GM18867 (cell line): ENCODE measurements around the gene LMTK3.
A peak's percentile ranks its signal among the peaks of the same experiment; 100 is the strongest.

Experiments used
- ATAC-seq: cut with Tn5 transposase; IDR thresholded peaks from one replicate; pipeline ENCODE4 v1.9.1; 2021; ENCODE audit warnings: mild to moderate bottlenecking, moderate library complexity; ENCODE audit not compliant: unreplicated experiment

LMTK3 gene

DNA sequence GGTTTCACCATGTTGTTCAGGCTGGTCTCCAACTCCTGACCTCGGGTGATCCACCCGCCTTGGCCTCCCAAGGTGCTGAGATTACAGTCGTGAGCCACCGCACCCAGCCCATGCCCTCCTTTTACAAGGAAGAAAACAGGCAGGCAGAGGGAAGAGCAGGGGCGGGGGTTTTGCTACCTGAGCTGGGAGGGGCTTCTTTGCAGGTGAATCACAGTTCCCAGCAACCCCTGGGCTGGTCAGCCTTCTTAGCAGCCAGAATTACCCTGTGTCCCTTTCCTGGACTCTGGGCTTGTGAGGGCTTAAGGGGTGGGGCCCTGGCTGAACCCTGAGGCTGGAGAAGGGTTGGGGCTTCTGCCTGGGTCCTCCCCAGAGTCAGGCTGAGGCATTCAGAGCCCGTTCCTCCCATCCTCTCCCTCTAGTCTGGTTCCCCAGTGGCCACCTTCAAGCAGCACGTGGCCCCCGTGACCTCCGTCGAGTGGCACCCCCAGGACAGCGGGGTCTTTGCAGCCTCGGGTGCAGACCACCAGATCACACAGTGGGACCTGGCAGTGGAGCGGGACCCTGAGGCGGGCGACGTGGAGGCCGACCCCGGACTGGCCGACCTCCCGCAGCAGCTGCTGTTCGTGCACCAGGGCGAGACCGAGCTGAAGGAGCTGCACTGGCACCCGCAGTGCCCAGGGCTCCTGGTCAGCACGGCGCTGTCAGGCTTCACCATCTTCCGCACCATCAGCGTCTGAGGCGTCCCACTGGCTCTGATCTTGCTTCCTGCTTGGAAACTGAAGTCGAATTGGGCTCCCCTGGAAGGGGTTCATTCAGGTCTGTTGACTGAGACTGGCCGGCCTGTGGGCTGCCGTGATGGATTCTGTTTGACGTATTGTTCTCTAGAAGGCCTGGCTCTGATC is 59.1 kb downstream of the LMTK3 start:
- no peak for ATAC-seq

DNA sequence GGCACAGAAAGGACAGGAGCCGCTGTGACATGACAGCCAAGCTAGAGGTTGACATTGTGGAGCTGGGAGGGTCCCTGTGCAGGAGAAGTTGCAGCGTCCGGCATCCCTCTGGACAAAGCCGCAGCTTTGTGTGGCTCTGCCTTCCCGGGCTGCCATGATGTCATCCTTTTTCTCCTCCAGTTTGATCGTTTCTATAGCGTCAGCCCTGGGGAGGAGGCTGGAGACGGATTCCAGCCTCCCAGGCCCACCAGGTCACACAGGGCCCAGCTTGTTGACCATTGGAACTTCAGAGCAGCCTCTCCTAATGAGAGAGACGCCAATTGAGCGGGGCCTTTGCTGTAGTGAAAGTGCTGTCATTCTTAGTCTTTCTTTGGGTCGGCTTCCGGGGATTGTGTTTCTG is 60.0 kb downstream of the LMTK3 start:
- ATAC-seq: no peak

DNA sequence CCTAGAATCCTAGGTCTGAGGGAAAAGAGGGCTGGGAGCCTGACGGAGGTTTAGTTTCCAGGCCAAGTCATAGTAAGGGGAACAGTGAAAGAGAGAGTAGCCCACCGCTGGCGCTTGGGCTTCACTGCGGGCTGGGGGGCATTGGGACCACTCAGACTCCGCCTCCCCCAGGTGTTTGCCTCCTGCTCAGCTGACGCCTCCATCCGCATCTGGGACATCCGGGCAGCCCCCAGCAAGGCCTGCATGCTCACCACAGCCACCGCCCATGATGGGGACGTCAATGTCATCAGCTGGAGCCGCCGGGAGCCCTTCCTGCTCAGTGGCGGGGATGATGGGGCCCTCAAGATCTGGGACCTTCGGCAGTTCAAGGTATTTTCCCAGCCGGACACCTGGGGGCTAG is 60.8 kb downstream of the LMTK3 start:
- no peak for ATAC-seq

DNA sequence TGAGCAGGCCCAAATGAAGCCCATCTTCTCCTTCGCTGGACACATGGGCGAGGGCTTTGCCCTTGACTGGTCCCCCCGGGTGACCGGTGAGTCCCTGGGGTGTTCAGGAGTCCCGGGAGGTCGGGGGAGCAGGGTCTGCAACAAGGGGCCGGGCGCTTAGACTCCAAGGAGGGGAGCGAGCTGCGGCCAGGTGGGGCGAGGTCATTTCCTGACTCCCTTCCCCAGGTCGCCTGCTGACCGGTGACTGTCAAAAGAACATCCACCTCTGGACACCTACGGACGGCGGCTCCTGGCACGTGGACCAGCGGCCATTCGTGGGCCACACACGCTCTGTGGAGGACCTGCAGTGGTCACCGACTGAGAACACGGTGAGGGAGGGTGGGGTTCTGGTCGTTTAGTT is 61.2 kb downstream of the LMTK3 start:
- ATAC-seq: no peak

DNA sequence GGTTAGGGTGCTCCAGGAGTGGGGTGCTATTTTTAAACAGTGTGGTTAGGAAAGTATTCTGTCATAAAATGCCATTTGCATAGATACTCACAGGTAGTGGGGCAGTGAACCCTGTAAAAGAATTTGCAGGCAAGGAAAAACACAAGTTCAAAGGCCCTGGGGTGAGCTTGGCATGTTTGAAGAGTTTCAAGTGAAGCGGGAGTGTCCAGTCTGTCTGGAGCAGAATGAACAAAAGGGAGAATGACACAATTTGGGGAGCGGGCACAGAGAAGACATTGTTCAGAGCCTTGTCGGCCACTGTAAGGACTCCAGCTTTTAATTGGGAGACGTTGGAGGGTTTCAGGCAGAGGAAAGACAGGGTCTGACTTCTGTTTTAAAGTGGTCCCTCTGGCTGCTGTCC is 63.1 kb downstream of the LMTK3 start:
- no peak for ATAC-seq

- ATAC-seq: no peak
These were observed 65.1 kb downstream of the LMTK3 start for GRCh38 chr19:48446579-48446978.

- ATAC-seq: peak; percentile 86
These were observed 65.8 kb downstream of the LMTK3 start, which contains the start of gene GRWD1 for GRCh38 chr19:48445606-48446481. Gene GRWD1 (plus strand): TSS chr19:48445983. CDS start chr19:48446006, 23 bp downstream.

DNA sequence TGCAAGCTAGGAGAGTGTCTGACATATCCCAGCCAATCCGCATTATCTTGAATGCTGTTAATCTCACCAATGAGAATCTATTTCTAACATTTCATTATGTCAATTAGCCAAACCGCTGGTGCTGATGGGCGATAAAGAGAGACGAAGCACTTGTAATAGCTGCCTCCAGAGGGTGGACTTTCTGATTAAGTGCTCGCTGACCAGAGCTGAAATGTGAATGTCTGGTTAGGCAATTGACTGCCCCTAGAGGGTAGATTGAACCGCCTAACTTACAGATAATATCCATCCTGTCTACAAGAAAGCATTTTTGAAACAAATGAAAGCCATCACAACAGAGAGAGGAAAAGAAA is 66.4 kb downstream of the LMTK3 start:
- ATAC-seq: peak; percentile 26

DNA sequence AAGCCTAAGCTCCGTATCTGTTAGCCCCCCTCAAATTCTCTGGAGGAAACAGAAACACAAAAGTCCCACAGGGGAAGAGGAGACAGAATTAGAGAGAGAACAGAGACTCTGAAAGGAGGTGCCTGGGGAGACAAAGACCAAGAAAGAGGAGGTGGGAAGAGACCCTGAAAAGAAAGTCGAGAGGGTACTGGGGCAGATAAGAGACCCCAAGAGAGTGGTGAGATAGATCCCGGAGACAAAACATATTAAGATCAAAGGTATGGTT is 66.8 kb downstream of the LMTK3 start:
- no peak for ATAC-seq

- ATAC-seq: no peak
These were observed 67.3 kb downstream of the LMTK3 start for GRCh38 chr19:48444129-48444935.

DNA sequence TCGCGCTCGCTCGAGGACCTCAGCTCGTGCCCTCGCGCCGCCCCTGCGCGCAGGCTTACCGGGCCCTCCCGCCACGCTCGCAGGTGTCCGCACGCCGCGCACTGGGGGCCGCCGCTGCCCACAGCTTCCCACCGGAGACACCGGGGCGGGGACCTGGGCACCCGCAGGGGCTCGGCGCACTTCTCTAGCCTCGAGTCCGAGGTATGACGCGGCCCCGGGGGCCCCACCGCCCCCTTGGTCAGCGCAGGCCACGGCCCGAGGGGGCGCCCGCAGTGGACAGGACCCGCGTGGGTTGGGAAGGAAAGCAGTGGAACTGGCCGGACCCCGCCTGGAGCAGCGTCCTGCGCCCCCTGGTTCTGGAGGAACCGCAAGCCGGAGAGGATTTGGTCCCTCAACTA is 67.9 kb downstream of the LMTK3 start:
- no peak for ATAC-seq

DNA sequence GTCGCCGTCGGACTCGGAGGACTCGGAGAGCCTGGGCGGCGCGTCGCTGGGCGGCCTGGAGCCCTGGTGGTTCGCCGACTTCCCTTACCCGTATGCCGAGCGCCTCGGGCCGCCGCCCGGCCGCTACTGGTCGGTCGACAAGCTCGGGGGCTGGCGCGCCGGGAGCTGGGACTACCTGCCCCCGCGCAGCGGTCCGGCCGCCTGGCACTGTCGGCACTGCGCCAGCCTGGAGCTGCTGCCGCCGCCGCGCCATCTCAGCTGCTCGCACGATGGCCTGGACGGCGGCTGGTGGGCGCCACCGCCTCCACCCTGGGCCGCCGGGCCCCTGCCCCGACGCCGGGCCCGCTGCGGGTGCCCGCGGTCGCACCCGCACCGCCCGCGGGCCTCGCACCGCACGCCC is 68.4 kb downstream of the LMTK3 start:
- no peak for ATAC-seq

DNA sequence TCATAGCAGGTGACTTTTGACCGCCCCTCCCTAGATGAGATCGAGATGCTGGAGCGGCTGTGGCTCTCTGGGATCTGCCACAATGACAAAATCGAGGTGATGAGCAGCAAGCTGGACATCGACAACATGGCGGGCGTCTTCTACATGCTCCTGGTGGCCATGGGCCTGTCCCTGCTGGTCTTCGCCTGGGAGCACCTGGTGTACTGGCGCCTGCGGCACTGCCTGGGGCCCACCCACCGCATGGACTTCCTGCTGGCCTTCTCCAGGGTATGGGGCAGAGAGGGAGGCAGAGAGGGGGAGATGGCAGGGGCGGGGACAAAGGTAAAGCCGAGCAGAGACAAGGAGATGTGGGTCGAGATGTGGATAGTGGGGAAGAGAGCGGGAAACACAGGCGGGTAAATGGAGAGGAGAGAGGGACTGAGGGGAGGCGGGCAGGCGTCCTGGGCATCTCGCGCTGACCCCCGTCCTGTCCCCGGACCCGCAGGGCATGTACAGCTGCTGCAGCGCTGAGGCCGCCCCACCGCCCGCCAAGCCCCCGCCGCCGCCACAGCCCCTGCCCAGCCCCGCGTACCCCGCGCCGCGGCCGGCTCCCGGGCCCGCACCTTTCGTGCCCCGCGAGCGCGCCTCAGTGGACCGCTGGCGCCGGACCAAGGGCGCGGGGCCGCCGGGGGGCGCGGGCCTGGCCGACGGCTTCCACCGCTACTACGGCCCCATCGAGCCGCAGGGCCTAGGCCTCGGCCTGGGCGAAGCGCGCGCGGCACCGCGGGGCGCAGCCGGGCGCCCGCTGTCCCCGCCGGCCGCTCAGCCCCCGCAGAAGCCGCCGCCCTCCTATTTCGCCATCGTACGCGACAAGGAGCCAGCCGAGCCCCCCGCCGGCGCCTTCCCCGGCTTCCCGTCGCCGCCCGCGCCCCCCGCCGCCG is 69.3 kb downstream of the LMTK3 start:
- no peak for ATAC-seq

DNA sequence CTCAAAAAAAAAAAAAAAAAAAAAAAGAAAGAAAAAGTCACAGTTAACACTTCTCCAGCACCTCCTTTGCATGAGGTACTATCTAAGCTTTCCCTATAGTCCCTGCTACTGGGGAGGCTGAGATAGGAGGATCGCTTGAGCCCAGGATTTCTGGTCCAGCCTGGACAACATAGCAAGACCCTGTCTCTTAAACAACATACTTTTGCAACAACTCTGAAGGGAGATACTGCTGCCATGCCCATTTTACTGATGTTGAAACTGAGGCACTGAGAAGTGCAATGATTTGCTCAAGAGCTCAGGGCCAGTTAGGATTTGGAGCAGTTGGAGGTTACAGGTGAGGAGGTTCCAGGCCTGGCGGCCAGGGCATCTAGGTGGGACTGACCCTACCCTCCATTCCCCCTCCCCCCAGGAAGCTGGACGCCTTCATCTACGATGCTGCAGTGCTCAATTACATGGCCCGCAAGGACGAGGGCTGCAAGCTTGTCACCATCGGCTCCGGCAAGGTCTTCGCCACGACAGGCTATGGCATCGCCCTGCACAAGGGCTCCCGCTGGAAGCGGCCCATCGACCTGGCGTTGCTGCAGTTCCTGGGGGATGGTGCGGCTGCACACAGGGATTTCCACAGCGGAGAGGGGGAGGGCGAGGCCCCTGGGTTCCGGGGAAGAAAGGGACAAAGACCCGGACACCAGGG is 70.1 kb downstream of the LMTK3 start:
- no peak for ATAC-seq

- ATAC-seq: no peak
These were observed 75.0 kb downstream of the LMTK3 start for GRCh38 chr19:48436586-48436985.
